Stimulated activated naive CD8-positive, alpha-beta T cell treated with anti-CD3 and anti-CD28 coated beads, Interleukin-15, amount 100 ng/mL, for 72 hours (primary cell): ENCODE results near the gene CPSF4.

Experiments
- ATAC-seq: fragments of 150-1000 bp; cut with Tn5 transposase; 2 replicates; pipeline ENCODE4 v1.10.0; 2021; ENCODE audit warnings: mild to moderate bottlenecking, moderate library complexity
- DNase-seq, 2 donors: peaks; one replicate each; pipeline ENCODE4 v3.0.0; 2021 to 2022
- H3K27ac Mint-ChIP-seq, 2 donors: one replicate each; pipeline ENCODE4 v1.8.0; 2022; ENCODE audit warnings: mild to moderate bottlenecking in 2 of 2, mixed read lengths in 2 of 2, moderate library complexity in 2 of 2
- H3K27me3 Mint-ChIP-seq: one replicate; pipeline ENCODE4 v1.8.0; 2022; ENCODE audit warnings: mixed read lengths
- H3K4me1 Mint-ChIP-seq: one replicate; pipeline ENCODE4 v1.8.0; 2022; ENCODE audit warnings: mild to moderate bottlenecking, mixed read lengths
- H3K4me3 Mint-ChIP-seq, 2 donors: one replicate each; pipeline ENCODE4 v1.8.0; 2022; ENCODE audit warnings: mild to moderate bottlenecking in 2 of 2, mixed read lengths in 2 of 2, moderate library complexity in 1 of 2
- H3K9me3 Mint-ChIP-seq, 2 donors: one replicate each; pipeline ENCODE4 v1.8.0; 2022; ENCODE audit warnings: mixed read lengths in 2 of 2

CPSF4 gene

GRCh38 chr7:99455874-99456273 lies 17.1 kb downstream of the CPSF4 start:
- Mint-ChIP-seq H3K4me3 (no peak overlapping the region), H3K27me3 (no peaks in the 10 kb centered on the region), H3K9me3 (no peaks in the 10 kb centered on the region), H3K27ac (no peak overlapping the region), H3K4me1 (peaks cover 27% of the 10 kb centered on the region)
- ATAC-seq (no peak), DNase-seq (no peak)

GRCh38 chr7:99456288-99456687 lies 17.5 kb downstream of the CPSF4 start:
- no peaks in the 10 kb centered on the region for H3K9me3 Mint-ChIP-seq
- DNase-seq: no peak
- no peak for ATAC-seq
- H3K4me1 Mint-ChIP-seq: peaks cover 28% of the 10 kb centered on the region
- H3K27me3 Mint-ChIP-seq: no peaks in the 10 kb centered on the region
- peak overlapping the region in 1 of 2 donors; percentile 77 for H3K27ac Mint-ChIP-seq
- no peak overlapping the region for H3K4me3 Mint-ChIP-seq

- DNase-seq (no peak), ATAC-seq (no peak)
- peaks cover 28% of the 10 kb centered on the region for H3K4me1 Mint-ChIP-seq
- H3K9me3 Mint-ChIP-seq: no peaks in the 10 kb centered on the region
- H3K27me3 Mint-ChIP-seq: no peaks in the 10 kb centered on the region
- H3K4me3 Mint-ChIP-seq: no peak overlapping the region
- peak overlapping the region in 1 of 2 donors; percentile 77 for H3K27ac Mint-ChIP-seq
Observed at GRCh38 chr7:99457050-99457649, 18.4 kb downstream of the CPSF4 start.

- Mint-ChIP-seq H3K4me1 (peaks cover 28% of the 10 kb centered on the region), H3K9me3 (no peaks in the 10 kb centered on the region), H3K27ac (no peak overlapping the region), H3K27me3 (no peaks in the 10 kb centered on the region), H3K4me3 (no peak overlapping the region)
- DNase-seq: no peak
- no peak for ATAC-seq
Observed at GRCh38 chr7:99457650-99458493, 19.1 kb downstream of the CPSF4 start.

GRCh38 chr7:99459087-99459486 lies 20.3 kb downstream of the CPSF4 start:
- Mint-ChIP-seq H3K4me3 (no peak overlapping the region), H3K27me3 (no peaks in the 10 kb centered on the region), H3K9me3 (no peaks in the 10 kb centered on the region), H3K27ac (peak overlapping the region in 1 of 2 donors; percentile 89), H3K4me1 (peaks cover 34% of the 10 kb centered on the region)
- peak; percentile 64 for ATAC-seq
- peak; percentile 30 for DNase-seq

- no peak overlapping the region for H3K4me3 Mint-ChIP-seq
- no peaks in the 10 kb centered on the region for H3K9me3 Mint-ChIP-seq
- ATAC-seq (no peak), DNase-seq (no peak)
- H3K27me3 Mint-ChIP-seq: no peaks in the 10 kb centered on the region
- peak overlapping the region; percentile 20 to 64 for H3K27ac Mint-ChIP-seq
- peaks cover 48% of the 10 kb centered on the region for H3K4me1 Mint-ChIP-seq
Observed at GRCh38 chr7:99460651-99461050, 21.9 kb downstream of the CPSF4 start.

GRCh38 chr7:99461221-99461620 lies 22.5 kb downstream of the CPSF4 start:
- Mint-ChIP-seq H3K9me3 (no peaks in the 10 kb centered on the region), H3K27me3 (no peaks in the 10 kb centered on the region), H3K4me1 (peaks cover 53% of the 10 kb centered on the region), H3K27ac (no peak overlapping the region), H3K4me3 (peak overlapping the region in 1 of 2 donors; percentile 32)
- DNase-seq: no peak
- ATAC-seq: no peak

GRCh38 chr7:99465421-99465768 lies 26.7 kb downstream of the CPSF4 start:
- Mint-ChIP-seq H3K27ac (peak overlapping the region; percentile 97 to 99), H3K9me3 (no peaks in the 10 kb centered on the region), H3K4me1 (peaks cover 33% of the 10 kb centered on the region), H3K27me3 (no peaks in the 10 kb centered on the region), H3K4me3 (peak overlapping the region; percentile 91 to 94)
- DNase-seq: no peak
- peak; percentile 8 for ATAC-seq

- ATAC-seq (no peak), DNase-seq (no peak)
- no peak overlapping the region for H3K27ac Mint-ChIP-seq
- no peak overlapping the region for H3K4me3 Mint-ChIP-seq
- H3K27me3 Mint-ChIP-seq: no peaks in the 10 kb centered on the region
- H3K9me3 Mint-ChIP-seq: no peaks in the 10 kb centered on the region
- peaks cover 44% of the 10 kb centered on the region for H3K4me1 Mint-ChIP-seq
Observed at GRCh38 chr7:99468336-99468918, 29.7 kb downstream of the CPSF4 start.

GRCh38 chr7:99469381-99470065 lies 30.8 kb downstream of the CPSF4 start:
- ATAC-seq: no peak
- Mint-ChIP-seq H3K27me3 (no peaks in the 10 kb centered on the region), H3K27ac (peak overlapping the region in 1 of 2 donors; percentile 72)

GRCh38 chr7:99472561-99473314 lies 34.0 kb downstream of the CPSF4 start, which contains the start of gene ZNF789:
TSS of gene ZNF789 (plus strand) at chr7:99472890. CDS start at chr7:99476457, 3,567 bp downstream.
- peak; percentile 99 for ATAC-seq
- Mint-ChIP-seq H3K4me3 (peak within 1 kb of the TSS; percentile 96 to 100), H3K9me3 (no peaks in the 10 kb centered on the region), H3K27me3 (no peaks in the 10 kb centered on the region), H3K27ac (peak within 1 kb of the TSS; percentile 97), H3K4me1 (peaks cover 53% of the 10 kb centered on the region)
- DNase-seq: peak; percentile 96 to 98

More at GRCh38 chr7:99469381-99470065, 30.8 kb downstream of the CPSF4 start:
- Mint-ChIP-seq H3K9me3 (no peaks in the 10 kb centered on the region), H3K4me3 (no peak overlapping the region), H3K4me1 (peaks cover 46% of the 10 kb centered on the region)
- no peak for DNase-seq

GRCh38 chr7:99473315-99473596 lies 34.5 kb downstream of the CPSF4 start:
- Mint-ChIP-seq H3K4me3 (peak overlapping the region; percentile 96 to 100), H3K27me3 (no peaks in the 10 kb centered on the region), H3K27ac (peak overlapping the region; percentile 97), H3K4me1 (peaks cover 58% of the 10 kb centered on the region), H3K9me3 (no peaks in the 10 kb centered on the region)
- ATAC-seq (no peak), DNase-seq (no peak)

GRCh38 chr7:99476107-99476506 lies 37.4 kb downstream of the CPSF4 start:
- H3K4me3 Mint-ChIP-seq: no peak overlapping the region
- H3K27me3 Mint-ChIP-seq: no peaks in the 10 kb centered on the region
- no peaks in the 10 kb centered on the region for H3K9me3 Mint-ChIP-seq
- H3K27ac Mint-ChIP-seq: no peak overlapping the region
- peaks cover 63% of the 10 kb centered on the region for H3K4me1 Mint-ChIP-seq
- ATAC-seq (no peak), DNase-seq (no peak)

GRCh38 chr7:99478464-99479440 lies 40.0 kb downstream of the CPSF4 start:
- Mint-ChIP-seq H3K4me3 (no peak overlapping the region), H3K9me3 (no peaks in the 10 kb centered on the region), H3K27me3 (no peaks in the 10 kb centered on the region), H3K4me1 (peaks cover 46% of the 10 kb centered on the region), H3K27ac (peak overlapping the region in 1 of 2 donors; percentile 89)
- no peak for ATAC-seq
- no peak for DNase-seq
